BE2C (cell line): ENCODE data around the gene GABRD.

ENCODE experiments used
- DNase-seq: peaks from one replicate; pipeline ENCODE4 v3.0.0-alpha.2; 2020
- H3K27me3 ChIP-seq: fragments of 250-450 bp; sonication (Bioruptor Pico); 2 replicates; pipeline ENCODE4 v1.5.1; 2020; ENCODE audit warnings: mild to moderate bottlenecking
- H3K36me3 ChIP-seq: fragments of 250-450 bp; sonication (Bioruptor Pico); 2 replicates; pipeline ENCODE4 v1.5.1; 2020; ENCODE audit warnings: mild to moderate bottlenecking
- H3K4me1 ChIP-seq: fragments of 250-450 bp; sonication (Bioruptor Pico); 2 replicates; pipeline ENCODE4 v1.5.1; 2020
- H3K4me3 ChIP-seq: 2 replicates; pipeline ENCODE4 v1.5.1; 2011; ENCODE audit warnings: low read depth, low read length
- H3K9me3 ChIP-seq: fragments of 250-450 bp; sonication (Bioruptor Pico); 2 replicates; pipeline ENCODE4 v1.5.1; 2020
- TF ChIP-seq, protein P1 (sequence below): IDR thresholded peaks from 2 replicates; pipeline ENCODE4 v1.5.1; 2012; ENCODE audit warnings: mild to moderate bottlenecking, low read depth, low read length

Gene GABRD

DNA sequence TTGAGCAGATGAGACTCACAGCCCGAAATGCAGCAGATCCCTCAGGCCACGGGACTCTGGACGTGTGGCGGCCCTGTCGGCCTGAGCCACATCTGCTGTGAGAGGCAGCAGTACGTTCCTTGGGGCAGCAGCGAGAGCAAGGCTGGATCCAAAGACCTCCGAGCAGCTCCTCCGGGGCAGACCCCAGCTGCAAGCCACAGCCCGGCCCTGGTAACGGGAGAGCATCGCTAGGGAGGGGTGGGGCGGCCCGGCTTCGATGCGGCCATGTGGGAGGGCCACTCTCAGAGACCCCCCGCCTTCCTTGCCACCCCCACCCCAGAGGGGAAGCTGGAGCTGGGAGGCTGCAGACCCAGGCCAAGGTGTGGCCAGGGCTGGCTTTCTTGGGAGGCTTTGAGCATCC lies 48.8 kb downstream of the GABRD start:
- H3K9me3 ChIP-seq: no peaks in the 10 kb centered on the region
- H3K4me3 ChIP-seq: no peak overlapping the region
- H3K4me1 ChIP-seq: no peaks in the 10 kb centered on the region
- TF ChIP-seq, protein P1, sequence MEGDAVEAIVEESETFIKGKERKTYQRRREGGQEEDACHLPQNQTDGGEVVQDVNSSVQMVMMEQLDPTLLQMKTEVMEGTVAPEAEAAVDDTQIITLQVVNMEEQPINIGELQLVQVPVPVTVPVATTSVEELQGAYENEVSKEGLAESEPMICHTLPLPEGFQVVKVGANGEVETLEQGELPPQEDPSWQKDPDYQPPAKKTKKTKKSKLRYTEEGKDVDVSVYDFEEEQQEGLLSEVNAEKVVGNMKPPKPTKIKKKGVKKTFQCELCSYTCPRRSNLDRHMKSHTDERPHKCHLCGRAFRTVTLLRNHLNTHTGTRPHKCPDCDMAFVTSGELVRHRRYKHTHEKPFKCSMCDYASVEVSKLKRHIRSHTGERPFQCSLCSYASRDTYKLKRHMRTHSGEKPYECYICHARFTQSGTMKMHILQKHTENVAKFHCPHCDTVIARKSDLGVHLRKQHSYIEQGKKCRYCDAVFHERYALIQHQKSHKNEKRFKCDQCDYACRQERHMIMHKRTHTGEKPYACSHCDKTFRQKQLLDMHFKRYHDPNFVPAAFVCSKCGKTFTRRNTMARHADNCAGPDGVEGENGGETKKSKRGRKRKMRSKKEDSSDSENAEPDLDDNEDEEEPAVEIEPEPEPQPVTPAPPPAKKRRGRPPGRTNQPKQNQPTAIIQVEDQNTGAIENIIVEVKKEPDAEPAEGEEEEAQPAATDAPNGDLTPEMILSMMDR: no peak
- H3K36me3 ChIP-seq: no peaks in the 10 kb centered on the region
- no peak for DNase-seq
- peaks cover 48% of the 10 kb centered on the region for H3K27me3 ChIP-seq

DNA sequence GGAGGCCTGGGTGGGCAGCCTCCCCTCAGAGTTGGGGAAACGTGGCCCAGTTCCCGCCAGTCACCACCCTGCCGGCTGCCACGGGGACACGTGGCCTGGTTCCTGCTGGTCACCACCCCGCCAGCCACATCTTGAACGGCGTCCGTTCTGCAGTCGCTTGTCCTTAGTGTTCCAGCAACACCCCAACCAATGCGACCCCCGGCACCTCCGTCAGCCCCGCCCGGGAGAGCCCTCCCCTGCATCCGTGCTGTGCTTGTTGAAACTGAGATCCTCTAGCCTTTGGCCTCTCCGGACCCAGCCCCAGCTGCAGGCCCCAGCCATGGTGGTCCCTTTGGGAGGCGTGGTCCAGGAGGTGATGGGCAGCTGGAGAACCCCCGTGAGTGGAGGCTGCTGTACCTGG lies 49.8 kb downstream of the GABRD start:
- H3K27me3 ChIP-seq: peaks cover 47% of the 10 kb centered on the region
- no peaks in the 10 kb centered on the region for H3K9me3 ChIP-seq
- TF ChIP-seq, protein P1: no peak
- DNase-seq: no peak
- H3K36me3 ChIP-seq: no peaks in the 10 kb centered on the region
- no peaks in the 10 kb centered on the region for H3K4me1 ChIP-seq
- H3K4me3 ChIP-seq: no peak overlapping the region

- no peaks in the 10 kb centered on the region for H3K36me3 ChIP-seq
- no peak for DNase-seq
- TF ChIP-seq, protein P1: no peak
- no peaks in the 10 kb centered on the region for H3K4me1 ChIP-seq
- peaks cover 46% of the 10 kb centered on the region for H3K27me3 ChIP-seq
- no peaks in the 10 kb centered on the region; the same call in 1 of the 2 replicates for H3K9me3 ChIP-seq
- no peak overlapping the region for H3K4me3 ChIP-seq
Measured at GRCh38 chr1:2070016-2070415, 50.9 kb downstream of the GABRD start.

DNA sequence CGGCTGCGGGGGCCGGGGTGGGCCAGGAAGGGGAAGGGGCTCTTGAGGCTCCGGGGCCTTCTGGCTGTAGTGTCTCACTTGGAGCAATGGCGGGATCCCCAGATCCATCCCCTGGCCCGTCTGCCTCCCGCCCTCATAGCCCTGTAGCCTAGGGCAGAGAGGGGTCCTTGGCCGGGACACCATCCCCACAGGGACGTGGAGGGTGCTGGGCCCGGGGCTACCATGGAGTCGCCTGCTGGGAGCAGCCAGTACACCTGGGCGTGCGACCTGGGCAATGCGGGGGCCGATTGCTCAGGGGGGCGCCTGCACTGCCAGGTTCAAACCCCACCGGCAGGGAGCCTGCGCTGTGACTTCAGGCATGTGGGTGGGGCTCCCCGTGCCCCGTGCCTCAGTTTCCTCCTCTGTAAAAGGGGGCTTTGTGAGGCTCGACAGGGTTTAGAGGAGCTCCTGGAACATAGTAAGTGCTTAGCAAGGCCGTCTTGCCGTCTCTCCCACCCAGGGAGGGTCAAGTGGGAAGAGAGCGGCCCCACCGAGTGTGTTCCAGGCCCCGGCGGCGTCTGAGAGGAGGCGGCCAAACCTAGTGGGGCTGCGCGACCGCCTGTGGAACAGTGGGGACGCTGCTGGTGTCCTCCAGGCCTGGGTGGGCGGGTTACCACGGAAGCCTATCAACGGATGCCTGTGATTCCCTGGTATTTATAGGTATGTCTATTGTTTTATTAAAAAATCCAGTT lies 51.8 kb downstream of the GABRD start:
- TF ChIP-seq, protein P1: no peak
- no peak for DNase-seq
- Histone ChIP-seq H3K9me3 (no peaks in the 10 kb centered on the region; the same call in 1 of the 2 replicates), H3K4me3 (no peak overlapping the region), H3K27me3 (peaks cover 47% of the 10 kb centered on the region), H3K36me3 (no peaks in the 10 kb centered on the region), H3K4me1 (no peaks in the 10 kb centered on the region)

DNA sequence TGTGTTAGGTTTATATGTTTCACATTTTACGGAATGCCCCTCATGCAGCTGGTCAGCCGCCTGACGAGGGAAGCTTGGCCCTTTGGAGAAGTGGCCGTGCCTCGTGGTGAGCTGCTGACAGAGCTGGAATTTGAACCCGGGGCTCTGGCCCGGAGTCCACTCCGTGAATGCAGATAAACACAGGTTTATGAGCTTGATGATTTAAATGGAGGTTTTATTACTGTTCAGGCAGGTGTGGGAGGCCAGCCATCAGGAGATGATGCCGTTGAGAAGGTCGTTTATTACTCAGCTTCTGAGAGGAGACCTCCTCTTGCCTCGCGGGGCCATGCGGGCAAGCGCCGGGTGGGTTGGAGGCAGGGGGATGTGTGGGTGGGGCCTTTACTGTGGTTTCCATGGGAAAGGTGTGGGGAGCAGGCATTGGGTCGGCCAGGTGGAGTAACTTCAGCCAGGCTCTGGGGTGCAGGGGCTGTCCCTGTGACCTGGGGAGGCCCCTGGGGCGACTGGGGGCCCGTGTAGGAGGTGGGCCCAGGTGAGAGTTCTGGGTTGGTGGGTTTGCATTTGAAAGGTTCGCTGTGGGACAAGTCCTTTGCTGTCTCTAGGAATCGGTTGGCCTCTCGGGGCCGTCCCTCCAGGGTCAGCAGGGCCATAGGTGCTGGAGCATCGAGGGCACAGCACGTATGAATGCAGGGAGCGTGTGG lies 53.1 kb downstream of the GABRD start:
- no peaks in the 10 kb centered on the region for H3K36me3 ChIP-seq
- H3K27me3 ChIP-seq: peaks cover 35% of the 10 kb centered on the region
- no peaks in the 10 kb centered on the region for H3K4me1 ChIP-seq
- H3K4me3 ChIP-seq: no peak overlapping the region
- H3K9me3 ChIP-seq: no peaks in the 10 kb centered on the region; the same call in 1 of the 2 replicates
- DNase-seq: no peak
- TF ChIP-seq, protein P1: no peak

DNA sequence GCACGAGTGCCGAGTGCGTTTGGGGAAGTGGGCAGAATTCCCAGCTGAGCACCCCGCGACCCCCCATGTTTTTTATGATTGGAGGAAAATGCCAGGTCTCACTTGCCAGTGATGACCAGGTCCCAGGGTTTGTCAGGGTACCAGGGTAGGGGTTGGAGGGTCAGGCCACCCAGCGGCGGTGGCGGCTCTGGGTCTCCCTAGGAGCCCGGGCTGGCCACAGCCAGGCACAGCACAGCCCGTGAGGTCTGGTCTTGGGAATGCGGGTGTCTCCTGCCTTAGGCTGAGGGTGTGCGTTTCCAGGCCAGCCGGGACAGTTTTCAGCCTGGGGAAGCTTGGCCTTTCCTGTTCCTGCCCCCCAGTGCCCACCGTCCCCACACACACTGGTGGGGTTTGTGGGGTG lies 53.7 kb downstream of the GABRD start:
- Histone ChIP-seq H3K4me1 (no peaks in the 10 kb centered on the region), H3K36me3 (no peaks in the 10 kb centered on the region), H3K4me3 (no peak overlapping the region), H3K27me3 (peaks cover 31% of the 10 kb centered on the region), H3K9me3 (peaks cover 4% of the 10 kb centered on the region)
- TF ChIP-seq, protein P1: no peak
- no peak for DNase-seq
